Measurements from ENCODE around the gene FIBIN.
"Not testable (repeated sequence)": the region's sequence is repeated elsewhere in the genome, so short reads cannot be mapped to it uniquely, and the experiment has no call there.

FIBIN gene

DNA sequence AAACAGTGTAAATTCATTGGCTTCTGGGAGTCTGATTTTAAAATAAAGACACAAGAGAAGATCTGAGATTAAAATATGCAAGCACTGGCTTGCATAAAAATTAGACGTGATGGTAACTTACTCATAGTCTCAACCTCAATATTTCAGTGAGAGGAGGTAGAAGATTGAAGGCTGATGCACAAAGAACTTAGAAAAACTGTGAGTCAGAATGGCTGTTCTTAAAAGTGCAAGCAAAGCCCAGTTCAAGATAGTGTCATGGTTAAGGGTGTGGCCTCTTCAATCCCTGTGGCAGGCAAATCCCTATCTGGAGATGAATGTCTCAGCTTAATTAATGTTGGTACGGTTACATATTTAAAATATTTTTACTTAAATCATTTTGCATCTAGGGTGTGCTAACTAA, 33.6 kb upstream of the FIBIN start:
- Mint-ChIP-seq H3K9me3 (peaks cover 10% of the 10 kb centered on the region), H3K4me3 (no peak overlapping the region), H3K27me3 (no peaks in the 10 kb centered on the region), H3K27ac (ENCODE audit: low read depth) (no peak overlapping the region), H3K36me3 (ENCODE audit: insufficient read depth) (no peaks in the 10 kb centered on the region), H3K4me1 (no peaks in the 10 kb centered on the region)
- ATAC-seq (replicated peaks; ENCODE audit: extremely low read depth, poor library complexity, severe bottlenecking), result no peak
- no peak for DNase-seq (ENCODE audit: low spot score in 2 of 2)

DNA sequence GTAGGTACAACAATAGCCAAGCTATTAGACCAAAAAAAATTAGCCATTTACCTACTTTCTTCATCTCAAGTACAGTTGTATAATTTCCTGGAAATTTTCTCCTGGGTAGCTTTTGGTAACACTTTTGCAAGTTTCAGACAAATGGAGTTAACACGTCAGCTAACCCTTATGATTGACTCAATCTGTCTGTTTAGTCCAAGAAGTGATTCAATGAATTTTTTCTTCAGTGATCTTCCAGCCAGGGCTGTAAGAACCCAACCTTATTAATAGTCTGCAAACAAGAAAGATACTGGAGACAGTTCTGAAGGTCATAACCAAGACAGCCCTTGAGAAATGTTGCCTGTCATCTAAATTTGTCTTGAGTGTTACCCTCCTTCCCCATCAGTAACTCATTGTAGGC, 30.1 kb upstream of the FIBIN start:
- DNase-seq (ENCODE audit: low spot score in 2 of 2), result no peak
- ATAC-seq (replicated peaks; ENCODE audit: extremely low read depth, poor library complexity, severe bottlenecking), result no peak
- Mint-ChIP-seq H3K36me3 (ENCODE audit: insufficient read depth) (no peaks in the 10 kb centered on the region), H3K27ac (ENCODE audit: low read depth) (no peak overlapping the region), H3K4me3 (no peak overlapping the region), H3K27me3 (no peaks in the 10 kb centered on the region), H3K4me1 (no peaks in the 10 kb centered on the region), H3K9me3 (peaks cover 10% of the 10 kb centered on the region)

DNA sequence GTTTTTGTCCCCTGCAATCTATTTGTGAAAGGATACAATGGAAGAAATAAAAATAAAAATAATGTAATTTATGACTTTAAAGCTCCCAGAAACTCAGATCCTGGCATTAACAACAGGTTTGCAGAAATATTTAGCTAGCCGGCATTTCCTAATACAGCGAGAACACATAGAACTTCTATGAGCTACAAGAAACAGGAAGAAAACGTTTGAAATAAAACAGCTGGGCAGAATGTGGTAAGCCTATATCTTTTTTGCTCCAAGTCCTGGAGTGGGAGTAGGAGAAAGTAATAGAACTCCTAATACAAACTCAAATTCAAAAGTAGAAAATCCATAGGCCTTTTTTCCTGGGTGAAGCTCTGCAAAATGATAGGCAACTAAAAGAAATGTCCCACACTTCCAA, 29.6 kb upstream of the FIBIN start:
- Mint-ChIP-seq H3K4me3 (no peak overlapping the region), H3K4me1 (no peaks in the 10 kb centered on the region), H3K27ac (ENCODE audit: low read depth) (no peak overlapping the region), H3K27me3 (no peaks in the 10 kb centered on the region), H3K36me3 (ENCODE audit: insufficient read depth) (no peaks in the 10 kb centered on the region), H3K9me3 (peaks cover 10% of the 10 kb centered on the region)
- ATAC-seq (replicated peaks; ENCODE audit: extremely low read depth, poor library complexity, severe bottlenecking) (no peak), DNase-seq (ENCODE audit: low spot score in 2 of 2) (no peak)

DNA sequence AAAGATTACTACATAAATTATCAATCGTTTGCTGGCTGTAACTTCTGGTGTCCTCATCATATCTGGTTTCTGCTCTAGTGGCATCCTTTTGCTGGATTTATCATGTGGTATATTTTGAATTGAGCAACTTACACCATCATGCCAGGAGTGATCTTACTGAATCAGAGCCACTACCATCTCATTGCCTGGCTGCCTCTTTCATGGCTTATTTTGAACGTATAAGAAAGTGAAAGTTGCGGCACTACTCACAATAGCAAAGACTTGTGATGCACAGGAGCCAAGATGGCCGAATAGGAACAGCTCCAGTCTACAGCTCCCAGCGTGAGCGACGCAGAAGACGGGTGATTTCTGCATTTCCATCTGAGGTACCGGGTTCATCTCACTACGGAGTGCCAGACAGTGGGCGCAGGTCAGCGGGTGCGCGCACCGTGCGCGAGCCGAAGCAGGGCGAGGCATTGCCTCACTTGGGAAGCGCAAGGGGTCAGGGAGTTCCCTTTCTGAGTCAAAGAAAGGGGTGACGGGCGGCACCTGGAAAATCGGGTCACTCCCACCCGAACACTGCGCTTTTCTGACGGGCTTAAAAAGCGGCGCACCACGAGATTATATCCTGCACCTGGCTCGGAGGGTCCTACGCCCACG, 28.9 kb upstream of the FIBIN start:
- not testable (repeated sequence) for H3K36me3 Mint-ChIP-seq (ENCODE audit: insufficient read depth); H3K4me1 Mint-ChIP-seq; DNase-seq (ENCODE audit: low spot score in 2 of 2); H3K4me3 Mint-ChIP-seq; ATAC-seq (replicated peaks; ENCODE audit: extremely low read depth, poor library complexity, severe bottlenecking); H3K27ac Mint-ChIP-seq (ENCODE audit: low read depth); H3K9me3 Mint-ChIP-seq; H3K27me3 Mint-ChIP-seq

DNA sequence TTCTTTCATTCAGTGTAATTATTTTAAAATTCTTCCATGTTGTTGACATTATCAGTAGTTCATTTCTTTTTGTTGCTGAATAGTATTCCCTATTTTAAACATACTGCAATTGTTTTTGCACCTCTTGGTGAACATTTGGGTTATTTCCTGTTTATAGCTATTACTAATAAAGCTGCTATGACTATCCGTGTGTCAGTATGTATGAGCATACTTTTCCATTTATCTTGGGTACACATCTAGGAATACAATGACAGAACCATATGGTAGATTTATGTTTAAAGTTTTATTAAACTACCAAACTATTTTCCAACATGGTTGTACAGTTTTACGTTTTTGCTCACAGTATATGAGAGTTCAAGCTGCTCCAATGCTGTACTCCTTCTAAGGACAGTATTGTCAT, 22.0 kb upstream of the FIBIN start:
- Mint-ChIP-seq H3K36me3 (ENCODE audit: insufficient read depth) (no peaks in the 10 kb centered on the region), H3K4me1 (no peaks in the 10 kb centered on the region), H3K4me3 (no peak overlapping the region), H3K27me3 (no peaks in the 10 kb centered on the region), H3K9me3 (no peaks in the 10 kb centered on the region), H3K27ac (ENCODE audit: low read depth) (no peak overlapping the region)
- ATAC-seq (replicated peaks; ENCODE audit: extremely low read depth, poor library complexity, severe bottlenecking), result no peak
- DNase-seq (ENCODE audit: low spot score in 2 of 2), result no peak

DNA sequence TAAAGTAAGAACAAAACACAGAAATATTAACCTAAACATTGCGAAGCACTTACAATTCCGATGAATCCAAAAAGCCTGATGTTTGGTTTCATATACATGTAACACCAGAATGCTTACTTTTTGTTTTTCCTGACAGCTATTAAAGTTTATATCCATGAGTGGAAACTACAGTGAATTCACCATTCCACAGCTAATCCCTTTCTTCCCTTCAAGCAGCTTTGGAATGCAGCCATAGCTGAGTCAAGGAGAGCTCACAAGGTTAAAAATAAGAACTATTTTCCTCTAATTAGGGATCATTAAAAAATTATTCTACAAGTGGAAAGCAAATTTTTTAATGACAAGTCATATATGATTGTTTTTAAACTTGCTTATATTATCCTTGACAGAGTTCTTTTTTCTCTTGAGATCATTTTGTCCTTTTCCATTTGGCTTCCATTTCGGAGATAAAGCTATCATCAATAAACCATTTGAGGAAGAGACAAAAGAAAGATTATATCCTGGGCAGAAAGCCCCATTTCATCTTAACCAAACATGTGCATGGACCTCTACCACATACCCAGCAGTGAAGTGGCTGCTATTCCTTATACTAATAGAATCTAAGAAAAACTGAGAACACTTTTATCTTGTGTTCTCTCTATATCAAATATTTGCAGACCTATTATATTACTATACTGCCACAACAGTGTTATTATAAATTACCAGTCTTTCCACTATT, 19.7 kb upstream of the FIBIN start:
- no peak for ATAC-seq (replicated peaks; ENCODE audit: extremely low read depth, poor library complexity, severe bottlenecking)
- Mint-ChIP-seq H3K4me3 (no peak overlapping the region), H3K4me1 (no peaks in the 10 kb centered on the region), H3K27me3 (no peaks in the 10 kb centered on the region), H3K27ac (ENCODE audit: low read depth) (no peak overlapping the region), H3K9me3 (no peaks in the 10 kb centered on the region), H3K36me3 (ENCODE audit: insufficient read depth) (peaks cover 1% of the 10 kb centered on the region)
- no peak for DNase-seq (ENCODE audit: low spot score in 2 of 2)

DNA sequence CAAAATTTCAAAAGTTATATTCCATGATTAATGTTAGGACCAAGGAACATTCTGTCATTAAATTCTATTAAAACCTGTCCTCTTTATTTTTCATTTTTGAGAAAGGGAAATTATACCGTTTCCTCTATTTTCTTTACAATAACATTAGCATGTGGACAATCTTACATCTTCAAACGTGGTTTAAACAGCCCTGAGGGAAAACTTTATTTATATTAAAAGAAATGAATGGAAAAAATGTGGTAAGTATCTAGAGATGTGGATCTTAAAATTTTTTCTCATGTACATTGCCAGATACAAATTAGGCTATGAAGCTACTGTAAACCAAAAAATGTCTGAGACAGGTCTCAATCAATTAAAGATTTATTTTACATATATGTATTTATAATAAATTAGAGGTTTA, 18.9 kb upstream of the FIBIN start:
- H3K27ac Mint-ChIP-seq (ENCODE audit: low read depth), result no peak overlapping the region
- H3K4me1 Mint-ChIP-seq, result no peaks in the 10 kb centered on the region
- H3K27me3 Mint-ChIP-seq, result no peaks in the 10 kb centered on the region
- ATAC-seq (replicated peaks; ENCODE audit: extremely low read depth, poor library complexity, severe bottlenecking), result no peak
- DNase-seq (ENCODE audit: low spot score in 2 of 2), result no peak
- H3K36me3 Mint-ChIP-seq (ENCODE audit: insufficient read depth), result peaks cover 1% of the 10 kb centered on the region
- no peak overlapping the region for H3K4me3 Mint-ChIP-seq
- H3K9me3 Mint-ChIP-seq, result no peaks in the 10 kb centered on the region

DNA sequence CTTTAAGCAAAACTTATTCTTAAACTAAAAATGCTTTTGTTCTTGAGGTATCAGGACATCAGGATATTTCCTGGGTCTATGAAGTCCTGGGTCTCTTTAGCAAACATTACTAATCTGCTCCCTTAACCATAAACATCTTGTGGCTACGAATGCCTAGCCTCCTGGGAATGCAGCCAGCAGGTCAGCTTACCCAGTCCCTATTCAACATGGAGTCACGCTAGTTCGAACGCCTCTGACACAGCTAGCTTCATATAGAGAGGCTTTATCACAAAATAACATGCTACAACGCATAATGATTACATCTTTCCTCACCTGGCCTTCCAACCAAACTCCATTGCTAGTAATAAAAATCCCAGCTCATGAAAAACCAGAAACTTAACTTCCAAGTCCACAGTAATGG, 17.5 kb upstream of the FIBIN start:
- ATAC-seq (replicated peaks; ENCODE audit: extremely low read depth, poor library complexity, severe bottlenecking) (no peak), DNase-seq (ENCODE audit: low spot score in 2 of 2) (no peak)
- H3K27ac Mint-ChIP-seq (ENCODE audit: low read depth), result no peak overlapping the region
- H3K4me3 Mint-ChIP-seq, result no peak overlapping the region
- no peaks in the 10 kb centered on the region for H3K9me3 Mint-ChIP-seq
- no peaks in the 10 kb centered on the region for H3K27me3 Mint-ChIP-seq
- H3K36me3 Mint-ChIP-seq (ENCODE audit: insufficient read depth), result peaks cover 1% of the 10 kb centered on the region
- no peaks in the 10 kb centered on the region for H3K4me1 Mint-ChIP-seq

DNA sequence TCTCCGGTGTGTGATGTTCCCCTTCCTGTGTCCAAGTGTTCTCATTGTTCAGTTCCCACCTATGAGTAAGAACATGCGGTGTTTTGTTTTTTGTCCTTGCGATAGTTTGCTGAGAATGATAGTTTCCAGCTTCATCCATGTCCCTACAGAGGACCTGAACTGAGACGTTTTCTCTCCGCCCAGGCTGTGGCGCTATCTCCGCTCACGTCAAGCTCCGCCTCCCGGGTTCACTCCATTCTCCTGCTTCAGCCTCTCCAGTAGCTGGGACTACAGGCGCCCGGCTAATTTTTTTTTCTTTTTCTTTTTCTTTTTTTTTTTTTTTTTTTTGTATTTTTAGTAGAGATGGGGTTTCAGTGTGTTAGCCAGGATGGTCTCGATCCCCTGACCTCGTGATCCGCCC, 16.7 kb upstream of the FIBIN start:
- DNase-seq (ENCODE audit: low spot score in 2 of 2); H3K4me3 Mint-ChIP-seq; H3K36me3 Mint-ChIP-seq (ENCODE audit: insufficient read depth); H3K9me3 Mint-ChIP-seq; H3K4me1 Mint-ChIP-seq; H3K27ac Mint-ChIP-seq (ENCODE audit: low read depth); H3K27me3 Mint-ChIP-seq; ATAC-seq (replicated peaks; ENCODE audit: extremely low read depth, poor library complexity, severe bottlenecking): not testable (repeated sequence)

DNA sequence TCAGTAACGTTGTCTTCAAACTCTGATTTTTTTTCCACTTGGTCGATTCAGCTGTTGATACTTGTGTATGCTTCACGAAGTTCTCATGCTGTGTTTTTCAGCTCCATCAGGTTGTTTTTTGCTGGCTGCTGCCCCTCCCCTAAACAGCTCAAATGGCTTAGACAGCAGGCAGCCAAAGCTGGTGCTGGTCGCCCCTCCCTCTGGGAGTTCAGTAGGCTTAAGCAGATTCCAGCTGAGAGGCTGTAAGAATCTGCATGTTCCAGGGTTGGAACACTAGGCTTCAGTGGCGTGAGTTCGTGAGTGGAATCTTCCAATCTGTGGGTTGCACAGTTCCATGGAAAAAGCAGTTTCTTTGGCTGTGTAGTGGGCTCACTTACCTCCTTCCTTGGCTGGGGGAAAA, 10.3 kb upstream of the FIBIN start:
- DNase-seq (ENCODE audit: low spot score in 2 of 2), result no peak
- Mint-ChIP-seq H3K27me3 (no peaks in the 10 kb centered on the region), H3K27ac (ENCODE audit: low read depth) (no peak overlapping the region), H3K36me3 (ENCODE audit: insufficient read depth) (no peaks in the 10 kb centered on the region), H3K9me3 (peaks cover 17% of the 10 kb centered on the region), H3K4me3 (no peak overlapping the region), H3K4me1 (no peaks in the 10 kb centered on the region)
- ATAC-seq (replicated peaks; ENCODE audit: extremely low read depth, poor library complexity, severe bottlenecking), result no peak

DNA sequence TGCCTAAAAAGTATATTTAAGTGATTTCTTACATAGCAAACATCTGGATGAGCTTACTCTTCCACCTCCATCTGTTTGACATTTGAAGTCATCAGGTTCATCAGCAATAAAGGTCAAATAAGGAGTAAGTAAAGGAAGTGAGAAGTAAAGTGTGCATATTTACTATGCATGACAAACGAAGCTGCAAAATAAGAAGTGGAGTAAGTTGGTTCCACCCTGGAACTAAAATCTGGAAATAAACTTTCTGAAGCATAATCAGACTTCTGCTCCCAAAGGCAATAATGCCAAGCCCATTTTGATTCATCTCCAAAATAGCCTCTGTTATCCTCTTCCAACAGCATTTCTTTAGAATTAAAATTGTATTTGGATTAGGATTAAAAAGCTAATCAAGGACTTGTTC, 8.4 kb upstream of the FIBIN start:
- no peak for DNase-seq (ENCODE audit: low spot score in 2 of 2)
- peaks cover 17% of the 10 kb centered on the region for H3K9me3 Mint-ChIP-seq
- no peaks in the 10 kb centered on the region for H3K27me3 Mint-ChIP-seq
- H3K4me1 Mint-ChIP-seq, result no peaks in the 10 kb centered on the region
- no peaks in the 10 kb centered on the region for H3K36me3 Mint-ChIP-seq (ENCODE audit: insufficient read depth)
- ATAC-seq (replicated peaks; ENCODE audit: extremely low read depth, poor library complexity, severe bottlenecking), result no peak
- no peak overlapping the region for H3K4me3 Mint-ChIP-seq
- H3K27ac Mint-ChIP-seq (ENCODE audit: low read depth), result no peak overlapping the region

DNA sequence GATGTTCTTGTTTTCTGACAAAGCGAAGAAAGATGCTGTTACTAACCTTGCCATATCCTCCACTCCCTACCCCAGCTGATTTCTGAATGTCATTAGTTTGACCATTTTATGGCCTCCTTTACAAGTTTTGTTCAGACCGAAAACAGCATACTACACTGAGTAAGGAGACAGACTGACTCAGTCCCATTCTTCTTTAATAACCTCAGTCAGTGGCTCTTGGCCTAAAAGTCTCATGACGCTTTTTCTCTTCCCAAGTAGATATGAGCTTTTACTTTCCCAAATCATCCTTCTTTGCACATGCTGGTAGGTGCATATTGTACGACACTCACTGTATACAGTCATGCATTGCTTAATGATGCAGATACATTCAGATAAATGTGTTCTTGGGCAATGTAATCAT, 8.0 kb upstream of the FIBIN start:
- no peak overlapping the region for H3K27ac Mint-ChIP-seq (ENCODE audit: low read depth)
- DNase-seq (ENCODE audit: low spot score in 2 of 2) (no peak), ATAC-seq (replicated peaks; ENCODE audit: extremely low read depth, poor library complexity, severe bottlenecking) (no peak)
- H3K9me3 Mint-ChIP-seq, result peaks cover 17% of the 10 kb centered on the region
- no peak overlapping the region for H3K4me3 Mint-ChIP-seq
- H3K4me1 Mint-ChIP-seq, result no peaks in the 10 kb centered on the region
- H3K36me3 Mint-ChIP-seq (ENCODE audit: insufficient read depth), result no peaks in the 10 kb centered on the region
- H3K27me3 Mint-ChIP-seq, result no peaks in the 10 kb centered on the region

DNA sequence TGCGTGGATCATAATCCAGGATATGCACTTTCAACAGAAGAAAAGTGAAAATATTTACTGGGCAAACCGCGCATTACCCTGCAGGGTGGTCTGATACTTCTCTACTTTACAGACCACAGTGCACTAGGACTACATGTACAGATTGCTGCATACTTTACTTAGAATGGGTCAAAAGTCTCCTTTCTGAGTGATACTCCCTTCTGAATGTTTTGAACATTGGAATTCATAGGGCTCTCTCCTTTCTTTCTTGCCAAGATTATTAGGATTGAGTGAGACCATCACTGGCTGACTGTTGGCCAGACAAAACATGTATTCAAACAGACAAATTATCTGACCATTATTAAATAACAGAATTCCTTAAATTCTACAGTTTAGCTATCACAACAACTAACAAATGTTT, 6.6 kb upstream of the FIBIN start:
- Mint-ChIP-seq H3K27ac (ENCODE audit: low read depth) (no peak overlapping the region), H3K27me3 (no peaks in the 10 kb centered on the region), H3K9me3 (peaks cover 11% of the 10 kb centered on the region), H3K4me1 (no peaks in the 10 kb centered on the region), H3K4me3 (no peak overlapping the region), H3K36me3 (ENCODE audit: insufficient read depth) (no peaks in the 10 kb centered on the region)
- DNase-seq (ENCODE audit: low spot score in 2 of 2) (no peak), ATAC-seq (replicated peaks; ENCODE audit: extremely low read depth, poor library complexity, severe bottlenecking) (no peak)

Measured in central memory CD8-positive, alpha-beta T cell (primary cell).